Vagina (tissue), 2 donors: ENCODE results near the gene BCS1L. TPM values are rescaled to one million over a fixed set of nuclear protein-coding genes. Genes with fewer than 3 reads are reported as not detected.

ENCODE experiments used
- DNase-seq, 2 donors: peaks; one replicate each; pipeline ENCODE4 v3.0.0-alpha.2; 2017; ENCODE audit errors: extremely low spot score in 2 of 2
- H3K27ac ChIP-seq: fragments of 200-600 bp; sonication (generic); one replicate; pipeline ENCODE4 v1.5.1; 2019
- H3K27me3 ChIP-seq: fragments of 200-600 bp; sonication (generic); one replicate; pipeline ENCODE4 v1.5.1; 2019
- H3K36me3 ChIP-seq, 2 donors: fragments of 200-600 bp; sonication (generic); one replicate each; pipeline ENCODE4 v1.5.1; 2017 to 2019
- H3K4me1 ChIP-seq: fragments of 200-600 bp; sonication (generic); one replicate; pipeline ENCODE4 v1.5.1; 2019
- H3K4me3 ChIP-seq, 2 donors: fragments of 200-600 bp; sonication (generic); 1 replicate in 1 of 2; 2 replicates in 1 of 2; pipeline ENCODE4 v1.5.1; 2016 to 2019
- H3K9me3 ChIP-seq: fragments of 200-600 bp; sonication (generic); one replicate; pipeline ENCODE4 v1.5.1; 2019
- CTCF ChIP-seq, 3 experiments: fragments of 450-650 bp in 2 of 3; fragments of 200-600 bp in 1 of 3; sonication (generic) in 1 of 3; IDR thresholded peaks; one replicate each; pipeline ENCODE4 v1.5.1; 2017 to 2019; ENCODE audit warnings: antibody characterized with exemption in 3 of 3, mild to moderate bottlenecking in 2 of 3, moderate library complexity in 2 of 3
- POLR2A ChIP-seq, 2 donors: fragments of 450-650 bp; IDR thresholded peaks; one replicate each; pipeline ENCODE4 v1.6.1; 2017; ENCODE audit warnings: antibody characterized with exemption in 2 of 2, mild to moderate bottlenecking in 2 of 2, moderate library complexity in 2 of 2
- POLR2AphosphoS5 ChIP-seq, 2 donors: sonication (generic); formaldehyde crosslinking; IDR thresholded peaks; one replicate each; pipeline ENCODE4 v1.9.0; 2017; ENCODE audit warnings: antibody characterized with exemption in 2 of 2, mild to moderate bottlenecking in 2 of 2, low read depth in 1 of 2; ENCODE audit not compliant: insufficient read depth in 1 of 2
- intact Hi-C: fragments of 100-400 bp; cut with DNase I; formaldehyde crosslinking; loops from one replicate; pipeline ENCODE4 v1.15.1; 2023
- total RNA-seq: library from RNA; depleted of rRNA; stranded (reverse); fragments of >200 nt; gene quantifications from one replicate; pipeline ENCODE4 v1.2.3, GENCODE V29; 2016

BCS1L gene
- total RNA-seq, 1 donor from 2014 or later = 28.5 TPM

- TF ChIP-seq POLR2A (IDR thresholded peaks at IDR 0.05) (no peak), CTCF (IDR thresholded peaks at IDR 0.05) (no peak), POLR2AphosphoS5 (IDR thresholded peaks at IDR 0.05; ENCODE audit: insufficient read depth in 1 of 2, low read depth in 1 of 2) (no peak)
- H3K27ac ChIP-seq = no peak overlapping the region
- intact Hi-C loops = no loop called here
- H3K27me3 ChIP-seq = no peaks in the 10 kb centered on the region
- DNase-seq = no peak
- no peak overlapping the region for H3K4me3 ChIP-seq
- no peaks in the 10 kb centered on the region for H3K4me1 ChIP-seq
- peaks cover 0 to 64% of the 10 kb centered on the region in 2 donors for H3K36me3 ChIP-seq
- H3K9me3 ChIP-seq = no peaks in the 10 kb centered on the region
Observed at GRCh38 chr2:218635719-218636118, 23.8 kb upstream of the BCS1L start.

- intact Hi-C loops = no loop called here
- Histone ChIP-seq H3K4me3 (no peak overlapping the region), H3K36me3 (peaks cover 0 to 85% of the 10 kb centered on the region in 2 donors), H3K27me3 (no peaks in the 10 kb centered on the region), H3K27ac (no peak overlapping the region), H3K9me3 (no peaks in the 10 kb centered on the region), H3K4me1 (no peaks in the 10 kb centered on the region)
- DNase-seq = no peak
- TF ChIP-seq POLR2A (IDR thresholded peaks at IDR 0.05) (no peak), POLR2AphosphoS5 (IDR thresholded peaks at IDR 0.05; ENCODE audit: insufficient read depth in 1 of 2, low read depth in 1 of 2) (no peak), CTCF (IDR thresholded peaks at IDR 0.05) (no peak)
Observed at GRCh38 chr2:218638372-218638771, 21.1 kb upstream of the BCS1L start.

DNA sequence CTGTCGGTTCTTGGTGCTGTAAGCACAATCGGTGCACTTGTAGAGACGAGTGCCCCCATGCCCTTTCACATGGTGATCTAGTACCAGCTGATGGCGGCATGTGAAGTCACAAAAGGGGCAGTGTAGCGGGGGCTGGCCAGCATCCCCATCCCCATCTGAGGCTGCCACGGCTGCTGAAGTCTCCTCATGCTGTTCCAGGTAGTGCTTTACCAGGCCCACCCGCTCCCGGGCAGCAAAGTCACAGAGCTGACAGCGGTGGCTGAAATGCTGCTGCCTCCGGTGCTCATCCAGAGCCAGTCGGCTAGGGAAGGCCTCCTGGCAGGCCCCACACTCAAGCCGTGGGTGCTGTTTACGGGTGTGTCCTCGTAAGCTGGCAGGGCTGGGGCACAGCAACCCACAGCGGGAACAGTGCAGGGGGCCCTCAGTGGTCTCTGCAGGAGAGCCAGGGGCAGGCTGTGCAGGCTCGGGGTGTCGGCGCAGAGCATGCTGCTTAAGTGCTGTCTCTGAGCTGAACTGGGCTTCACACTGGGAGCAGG lies 17.3 kb upstream of the BCS1L start:
- no peak for DNase-seq
- no peak overlapping the region for H3K27ac ChIP-seq
- no peaks in the 10 kb centered on the region for H3K27me3 ChIP-seq
- TF ChIP-seq POLR2AphosphoS5 (IDR thresholded peaks at IDR 0.05; ENCODE audit: insufficient read depth in 1 of 2, low read depth in 1 of 2) (no peak), CTCF (IDR thresholded peaks at IDR 0.05) (no peak), POLR2A (IDR thresholded peaks at IDR 0.05) (no peak)
- intact Hi-C loops = loop anchor here (10.0 kb wide), 1 partner anchor 237 kb away; no protein-coding TSS in a partner anchor
- no peak overlapping the region for H3K4me3 ChIP-seq
- no peaks in the 10 kb centered on the region for H3K9me3 ChIP-seq
- no peaks in the 10 kb centered on the region for H3K4me1 ChIP-seq
- H3K36me3 ChIP-seq = peaks cover 0 to 86% of the 10 kb centered on the region in 2 donors

GRCh38 chr2:218642786-218643185 lies 16.7 kb upstream of the BCS1L start:
- Histone ChIP-seq H3K4me3 (no peak overlapping the region), H3K9me3 (no peaks in the 10 kb centered on the region), H3K27me3 (no peaks in the 10 kb centered on the region), H3K27ac (no peak overlapping the region), H3K4me1 (no peaks in the 10 kb centered on the region), H3K36me3 (peaks cover 0 to 84% of the 10 kb centered on the region in 2 donors)
- DNase-seq = no peak
- TF ChIP-seq POLR2AphosphoS5 (IDR thresholded peaks at IDR 0.05; ENCODE audit: insufficient read depth in 1 of 2, low read depth in 1 of 2) = no peak
- no peak for TF ChIP-seq CTCF (IDR thresholded peaks at IDR 0.05)
- no peak for TF ChIP-seq POLR2A (IDR thresholded peaks at IDR 0.05)
- intact Hi-C loops = loop anchor here (10.0 kb wide), 1 partner anchor 238 kb away; no protein-coding TSS in a partner anchor

DNA sequence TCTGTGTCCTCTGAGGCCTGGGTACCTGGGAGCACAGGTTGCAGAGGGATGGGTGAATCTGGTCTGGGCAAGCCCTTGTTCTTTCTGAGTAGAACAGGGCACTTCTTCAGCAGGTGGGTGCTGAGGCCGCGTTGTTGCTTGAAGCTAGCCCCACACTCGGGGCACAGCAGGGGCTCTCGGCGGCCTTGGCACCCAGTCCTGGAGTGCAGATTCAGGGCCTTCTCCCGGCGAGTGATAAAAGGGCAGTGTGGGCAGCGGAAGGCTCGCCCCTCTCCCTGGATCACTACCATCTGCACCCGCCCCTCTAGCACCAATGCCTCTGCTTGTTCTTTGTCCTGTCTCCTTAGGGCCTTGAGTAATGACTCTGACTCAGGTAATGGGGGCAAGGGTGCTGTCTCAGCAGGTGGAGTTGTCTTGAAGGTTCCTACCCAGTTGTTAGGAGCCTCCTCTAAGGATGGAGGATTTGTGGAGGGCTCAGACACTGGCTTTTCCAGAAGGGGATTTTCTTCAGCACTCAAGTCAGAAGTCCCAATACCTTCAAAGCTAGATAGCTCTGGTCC lies 15.7 kb upstream of the BCS1L start:
- no peaks in the 10 kb centered on the region for H3K9me3 ChIP-seq
- no peak for DNase-seq
- intact Hi-C loops = loop anchor here (10.0 kb wide), 1 partner anchor 239 kb away; no protein-coding TSS in a partner anchor
- no peaks in the 10 kb centered on the region for H3K27me3 ChIP-seq
- no peaks in the 10 kb centered on the region for H3K4me1 ChIP-seq
- no peak for TF ChIP-seq POLR2AphosphoS5 (IDR thresholded peaks at IDR 0.05; ENCODE audit: insufficient read depth in 1 of 2, low read depth in 1 of 2)
- TF ChIP-seq POLR2A (IDR thresholded peaks at IDR 0.05) = no peak
- TF ChIP-seq CTCF (IDR thresholded peaks at IDR 0.05) = no peak
- H3K4me3 ChIP-seq = no peak overlapping the region
- H3K36me3 ChIP-seq = peaks cover 0 to 84% of the 10 kb centered on the region in 2 donors
- H3K27ac ChIP-seq = no peak overlapping the region
